Measurements from ENCODE around the gene CDKN2A.
"Not testable (repeated sequence)": the region's sequence is repeated elsewhere in the genome, so short reads cannot be mapped to it uniquely, and the experiment has no call there.

Gene CDKN2A

GRCh38 chr9:21982391-21982790 is 11.8 kb downstream of the CDKN2A start:
- DNase-seq = no peak

- no peak for DNase-seq
Measured at GRCh38 chr9:21976334-21976875, 17.8 kb downstream of the CDKN2A start.

GRCh38 chr9:21974722-21975409 is 19.3 kb downstream of the CDKN2A start:
- peak; percentile 83 for DNase-seq

GRCh38 chr9:21974343-21974721 is 19.9 kb downstream of the CDKN2A start:
- no peak for DNase-seq

- no peak for DNase-seq
Measured at GRCh38 chr9:21972361-21972760, 21.8 kb downstream of the CDKN2A start.

- no peak for DNase-seq
Measured at GRCh38 chr9:21970800-21971640, 23.2 kb downstream of the CDKN2A start.

GRCh38 chr9:21969951-21970799 is 24.0 kb downstream of the CDKN2A start:
- no peak for DNase-seq

- no peak for DNase-seq
Measured at GRCh38 chr9:21969011-21969940, 24.9 kb downstream of the CDKN2A start.

- DNase-seq = no peak
Measured at GRCh38 chr9:21968331-21969010, 25.7 kb downstream of the CDKN2A start.

- DNase-seq = no peak
Measured at GRCh38 chr9:21967702-21968101, 26.5 kb downstream of the CDKN2A start.

- DNase-seq = no peak
Measured at GRCh38 chr9:21967169-21967568, 27.0 kb downstream of the CDKN2A start.

- DNase-seq = no peak
Measured at GRCh38 chr9:21966140-21966851, 27.9 kb downstream of the CDKN2A start.

- peak; percentile 77 for DNase-seq
Measured at GRCh38 chr9:21965401-21965951, 28.7 kb downstream of the CDKN2A start.

- no peak for DNase-seq
Measured at GRCh38 chr9:21964925-21965385, 29.2 kb downstream of the CDKN2A start.

- no peak for DNase-seq
Measured at GRCh38 chr9:21961569-21961968, 32.6 kb downstream of the CDKN2A start.

- not testable (repeated sequence) for DNase-seq
Measured at GRCh38 chr9:21959268-21959667, 34.9 kb downstream of the CDKN2A start.

GRCh38 chr9:21958833-21959232 is 35.4 kb downstream of the CDKN2A start:
- DNase-seq = no peak

GRCh38 chr9:21945606-21946005 is 48.6 kb downstream of the CDKN2A start:
- DNase-seq = no peak

GRCh38 chr9:21943464-21943863 is 50.7 kb downstream of the CDKN2A start:
- DNase-seq = no peak

- no peak for DNase-seq
Measured at GRCh38 chr9:21941337-21941995, 52.7 kb downstream of the CDKN2A start.
